H9 (cell line): ENCODE measurements around the gene LIPC. TPM values are rescaled to one million over a fixed set of nuclear protein-coding genes. Genes with fewer than 3 reads are reported as not detected.

Source experiments
- DNase-seq: peaks from one replicate; pipeline ENCODE4 v3.0.0-alpha.2; 2017
- H2AFZ ChIP-seq: one replicate; pipeline ENCODE4 v1.6.1; 2013; ENCODE audit warnings: mild to moderate bottlenecking, low read length, control low read depth, moderate library complexity
- H2AK5ac ChIP-seq: 2 replicates; pipeline ENCODE4 v1.6.1; 2013; ENCODE audit warnings: low read length, control low read depth, mixed read lengths; ENCODE audit not compliant: insufficient read length
- H2BK120ac ChIP-seq: one replicate; pipeline ENCODE4 v1.6.1; 2013; ENCODE audit warnings: low read depth, mild to moderate bottlenecking, low read length, control low read depth, inconsistent platforms; ENCODE audit not compliant: poor library complexity, severe bottlenecking
- H2BK12ac ChIP-seq: 2 replicates; pipeline ENCODE4 v1.6.1; 2013; ENCODE audit warnings: low read length, control low read depth, mixed read lengths, low read depth; ENCODE audit not compliant: insufficient read length
- H2BK15ac ChIP-seq: 2 replicates; pipeline ENCODE4 v1.6.1; 2013; ENCODE audit warnings: low read depth, low read length, control low read depth
- H2BK20ac ChIP-seq: one replicate; pipeline ENCODE4 v1.6.1; 2013; ENCODE audit warnings: low read depth, mild to moderate bottlenecking, low read length, control low read depth, inconsistent platforms; ENCODE audit not compliant: poor library complexity, severe bottlenecking
- H2BK5ac ChIP-seq: 2 replicates; pipeline ENCODE4 v1.6.1; 2013; ENCODE audit warnings: low read length, control low read depth, mixed read lengths; ENCODE audit not compliant: insufficient read length
- H3K14ac ChIP-seq: 2 replicates; pipeline ENCODE4 v1.6.1; 2013; ENCODE audit warnings: low read length, control low read depth; ENCODE audit not compliant: insufficient read depth
- H3K18ac ChIP-seq: 2 replicates; pipeline ENCODE4 v1.6.1; 2013; ENCODE audit warnings: low read depth, mild to moderate bottlenecking, mixed read lengths, low read length, control low read depth; ENCODE audit not compliant: insufficient read length
- H3K23ac ChIP-seq: 2 replicates; pipeline ENCODE4 v1.6.1; 2013; ENCODE audit warnings: low read length, control low read depth, mixed read lengths, low read depth; ENCODE audit not compliant: insufficient read length
- H3K23me2 ChIP-seq: 2 replicates; pipeline ENCODE4 v1.6.1; 2013; ENCODE audit warnings: low read depth, mild to moderate bottlenecking, mixed read lengths, low read length, control low read depth; ENCODE audit not compliant: insufficient read length, poor library complexity, severe bottlenecking
- H3K27ac ChIP-seq: 2 replicates; pipeline ENCODE4 v1.5.1; 2013; ENCODE audit warnings: low read length, control low read depth, mixed read lengths, low read depth; ENCODE audit not compliant: insufficient read length
- H3K27me3 ChIP-seq: 2 replicates; pipeline ENCODE4 v1.6.1; 2013; ENCODE audit warnings: low read length, control low read depth, inconsistent platforms; ENCODE audit not compliant: insufficient read depth
- H3K4ac ChIP-seq: 2 replicates; pipeline ENCODE4 v1.6.1; 2013; ENCODE audit warnings: low read depth, mild to moderate bottlenecking, control low read depth, inconsistent platforms, low read length, moderate library complexity
- H3K4me1 ChIP-seq: 2 replicates; pipeline ENCODE4 v1.6.1; 2013; ENCODE audit warnings: low read length, control low read depth, inconsistent platforms; ENCODE audit not compliant: insufficient read depth
- H3K4me2 ChIP-seq: 2 replicates; pipeline ENCODE4 v1.6.1; 2013; ENCODE audit warnings: low read length, control low read depth, mixed read lengths; ENCODE audit not compliant: insufficient read length, insufficient read depth
- H3K56ac ChIP-seq: 2 replicates; pipeline ENCODE4 v1.6.1; 2013; ENCODE audit warnings: low read depth, mild to moderate bottlenecking, mixed read lengths, low read length, control low read depth; ENCODE audit not compliant: insufficient read length
- H3K79me1 ChIP-seq: 2 replicates; pipeline ENCODE4 v1.6.1; 2013; ENCODE audit warnings: low read depth, mild to moderate bottlenecking, moderate library complexity, low read length, control low read depth, inconsistent platforms; ENCODE audit not compliant: insufficient read depth, poor library complexity, severe bottlenecking
- H3K79me2 ChIP-seq: 2 replicates; pipeline ENCODE4 v1.6.1; 2013; ENCODE audit warnings: low read length, control low read depth, inconsistent platforms; ENCODE audit not compliant: insufficient read depth
- H3K9ac ChIP-seq: 2 replicates; pipeline ENCODE4 v1.6.1; 2013; ENCODE audit warnings: low read length, control low read depth, mixed read lengths; ENCODE audit not compliant: insufficient read length; ENCODE audit errors: extremely low read depth
- H3K9me3 ChIP-seq: one replicate; pipeline ENCODE4 v1.6.1; 2013; ENCODE audit warnings: low read depth, low read length, inconsistent platforms; ENCODE audit not compliant: control insufficient read depth
- H3T11ph ChIP-seq: one replicate; pipeline ENCODE4 v1.6.1; 2013; ENCODE audit warnings: mild to moderate bottlenecking, low read length, control low read depth, inconsistent platforms
- H4K20me1 ChIP-seq: one replicate; pipeline ENCODE4 v1.6.1; 2013; ENCODE audit not compliant: control insufficient read depth, insufficient read length, insufficient read depth
- H4K5ac ChIP-seq: 2 replicates; pipeline ENCODE4 v1.6.1; 2013; ENCODE audit warnings: low read depth, mild to moderate bottlenecking, mixed read lengths, low read length, control low read depth; ENCODE audit not compliant: insufficient read length
- H4K8ac ChIP-seq: replicated peaks from 2 replicates; pipeline ENCODE4 v1.6.1; 2013; ENCODE audit warnings: low read length, control low read depth, mixed read lengths, low read depth; ENCODE audit not compliant: insufficient read length
- H4K91ac ChIP-seq: 2 replicates; pipeline ENCODE4 v1.6.1; 2013; ENCODE audit warnings: low read depth, mild to moderate bottlenecking, moderate library complexity, mixed read lengths, low read length, control low read depth; ENCODE audit not compliant: insufficient read length
- H3K27ac Mint-ChIP-seq, 3 experiments: 2 replicates in 2 of 3; 3 replicates in 1 of 3; pipeline ENCODE4 v1.8.0; 2020 to 2021; ENCODE audit warnings: mixed read lengths in 3 of 3, mild to moderate bottlenecking in 1 of 3, moderate library complexity in 1 of 3
- H3K27me3 Mint-ChIP-seq: 2 replicates; pipeline ENCODE4 v1.8.0; 2021; ENCODE audit warnings: low read depth, mild to moderate bottlenecking, moderate library complexity, mixed read lengths
- H3K36me3 Mint-ChIP-seq, 3 experiments: 2 replicates in 2 of 3; 3 replicates in 1 of 3; pipeline ENCODE4 v1.8.0; 2020 to 2021; ENCODE audit warnings: low read depth in 3 of 3, mixed read lengths in 3 of 3; ENCODE audit not compliant: insufficient read depth in 1 of 3
- H3K4me1 Mint-ChIP-seq, 2 experiments: 2 replicates each; pipeline ENCODE4 v1.8.0; 2020; ENCODE audit warnings: mixed read lengths in 2 of 2
- H3K4me3 Mint-ChIP-seq, 2 experiments: 2 replicates in 1 of 2; 3 replicates in 1 of 2; pipeline ENCODE4 v1.8.0; 2020 to 2021; ENCODE audit warnings: mild to moderate bottlenecking in 2 of 2, mixed read lengths in 2 of 2, moderate library complexity in 1 of 2
- H3K9me3 Mint-ChIP-seq, 2 experiments: 2 replicates in 1 of 2; 3 replicates in 1 of 2; pipeline ENCODE4 v1.8.0; 2020; ENCODE audit warnings: mild to moderate bottlenecking in 2 of 2, mixed read lengths in 2 of 2, moderate library complexity in 1 of 2
- CTCF ChIP-seq: fragments of 200-600 bp; sonication (generic); conservative IDR thresholded peaks from 3 replicates; pipeline ENCODE4 v1.8.0; 2021; ENCODE audit warnings: antibody characterized with exemption, mild to moderate bottlenecking
- WGBS: extraction: QIAGEN DNeasy Blood & Tissue Kit; methylation state at CpG from one replicate; pipeline ENCODE4 v1.1.7; 2013; ENCODE audit warnings: missing lambda C conversion rate, low lambda C conversion rate, mixed read lengths; ENCODE audit not compliant: insufficient read length; ENCODE audit errors: extremely low coverage; 5-methylcytosine and 5-hydroxymethylcytosine counted together
- total RNA-seq: library from RNA; stranded (reverse); gene quantifications from 2 replicates; pipeline ENCODE4 v1.2.1, GENCODE V29; 2021

LIPC gene
- total RNA-seq, 1 experiment from 2014 or later: not detected

GRCh38 chr15:58565619-58566018 is 133.8 kb downstream of the LIPC start:
- no peak overlapping the region for H2BK120ac ChIP-seq
- H3K4ac ChIP-seq: no peak overlapping the region
- no peak overlapping the region for H4K5ac ChIP-seq
- no peaks in the 10 kb centered on the region; a peak in 1 of 7 replicates for H3K36me3 Mint-ChIP-seq
- no peak for DNase-seq
- H3K27me3 ChIP-seq: no peaks in the 10 kb centered on the region
- H3K79me1 ChIP-seq: no peaks in the 10 kb centered on the region
- H3T11ph ChIP-seq: no peak overlapping the region
- H3K4me3 Mint-ChIP-seq: no peak overlapping the region
- peaks cover 17 to 29% of the 10 kb centered on the region in 2 experiments for H3K4me1 Mint-ChIP-seq
- H3K18ac ChIP-seq: no peak overlapping the region
- no peak overlapping the region for H3K27ac ChIP-seq
- no peak overlapping the region for H3K27ac Mint-ChIP-seq
- no peak for TF ChIP-seq CTCF
- H2AK5ac ChIP-seq: no peak overlapping the region
- H2BK20ac ChIP-seq: no peak overlapping the region
- no peak overlapping the region for H3K23ac ChIP-seq
- H2BK12ac ChIP-seq: no peak overlapping the region
- no peak overlapping the region for H3K14ac ChIP-seq
- no peak overlapping the region for H3K4me2 ChIP-seq
- no peaks in the 10 kb centered on the region for H3K23me2 ChIP-seq
- no peaks in the 10 kb centered on the region for H3K27me3 Mint-ChIP-seq
- no CpG with 5 or more reads among the region's 4 CpGs for WGBS
- H3K9me3 Mint-ChIP-seq: no peaks in the 10 kb centered on the region; a peak in 1 of 5 replicates
- H2BK15ac ChIP-seq: no peak overlapping the region
- no peak overlapping the region for H3K9ac ChIP-seq
- no peaks in the 10 kb centered on the region for H3K9me3 ChIP-seq
- H3K56ac ChIP-seq: no peak overlapping the region
- H4K91ac ChIP-seq: no peak overlapping the region
- H3K4me1 ChIP-seq: no peaks in the 10 kb centered on the region
- no peaks in the 10 kb centered on the region for H3K79me2 ChIP-seq
- H4K8ac ChIP-seq: no peak overlapping the region
- H4K20me1 ChIP-seq: no peaks in the 10 kb centered on the region
- H2AFZ ChIP-seq: no peak overlapping the region
- H2BK5ac ChIP-seq: no peak overlapping the region
